HPDE6-E6E7 (cell line): Measurements from ENCODE around the gene ENAH.

Experiments used
- DNase-seq: peaks from one replicate; pipeline ENCODE4 v3.0.0; 2011; ENCODE audit warnings: missing footprints; ENCODE audit errors: extremely low spot score

The ENAH gene

GRCh38 chr1:225494789-225495359, 158.0 kb downstream of the ENAH start:
- DNase-seq = no peak

- DNase-seq = no peak
Observed at GRCh38 chr1:225493591-225494246, 159.2 kb downstream of the ENAH start.

- no peak for DNase-seq
Observed at GRCh38 chr1:225488676-225489075, 164.2 kb downstream of the ENAH start.

GRCh38 chr1:225486856-225487255, 166.1 kb downstream of the ENAH start:
- DNase-seq = no peak

GRCh38 chr1:225485991-225486530, 166.9 kb downstream of the ENAH start:
- no peak for DNase-seq

- DNase-seq = no peak
Observed at GRCh38 chr1:225485226-225485625, 167.7 kb downstream of the ENAH start.

GRCh38 chr1:225484657-225485214, 168.2 kb downstream of the ENAH start:
- DNase-seq = no peak

GRCh38 chr1:225483818-225484656, 168.9 kb downstream of the ENAH start:
- no peak for DNase-seq

GRCh38 chr1:225482421-225482950, 170.4 kb downstream of the ENAH start:
- no peak for DNase-seq

- DNase-seq = no peak
Observed at GRCh38 chr1:225481738-225482137, 171.2 kb downstream of the ENAH start.

GRCh38 chr1:225480825-225481434, 172.0 kb downstream of the ENAH start:
- DNase-seq = peak; percentile 79

- DNase-seq = no peak
Observed at GRCh38 chr1:225479996-225480720, 172.8 kb downstream of the ENAH start.

- DNase-seq = no peak
Observed at GRCh38 chr1:225479341-225479740, 173.6 kb downstream of the ENAH start.

GRCh38 chr1:225477296-225477911, 175.5 kb downstream of the ENAH start:
- DNase-seq = no peak

- DNase-seq = no peak
Observed at GRCh38 chr1:225476538-225476988, 176.4 kb downstream of the ENAH start.

- no peak for DNase-seq
Observed at GRCh38 chr1:225476100-225476511, 176.8 kb downstream of the ENAH start.

- peak; percentile 59 for DNase-seq
Observed at GRCh38 chr1:225474986-225475820, 177.7 kb downstream of the ENAH start.

- DNase-seq = no peak
Observed at GRCh38 chr1:225474439-225474985, 178.4 kb downstream of the ENAH start.
